Measurements from ENCODE around the gene PCDH7.

PCDH7 gene

GRCh38 chr4:30726090-30726675 is 6.0 kb downstream of the PCDH7 start:
- no peak for DNase-seq

GRCh38 chr4:30727409-30727808 is 7.2 kb downstream of the PCDH7 start:
- DNase-seq: no peak

GRCh38 chr4:30728311-30728710 is 8.1 kb downstream of the PCDH7 start:
- DNase-seq: no peak

GRCh38 chr4:30743897-30744296 is 23.7 kb downstream of the PCDH7 start:
- no peak for DNase-seq

- DNase-seq: no peak
Measured at GRCh38 chr4:30744386-30744785, 24.2 kb downstream of the PCDH7 start.

GRCh38 chr4:30744957-30745640 is 24.9 kb downstream of the PCDH7 start:
- no peak for DNase-seq

- no peak for DNase-seq
Measured at GRCh38 chr4:30746735-30747134, 26.6 kb downstream of the PCDH7 start.

GRCh38 chr4:30753316-30753715 is 33.1 kb downstream of the PCDH7 start:
- DNase-seq: no peak

GRCh38 chr4:30754021-30754420 is 33.9 kb downstream of the PCDH7 start:
- DNase-seq: no peak

- DNase-seq: no peak
Measured at GRCh38 chr4:30755346-30755745, 35.2 kb downstream of the PCDH7 start.

GRCh38 chr4:30756553-30756952 is 36.4 kb downstream of the PCDH7 start:
- no peak for DNase-seq

GRCh38 chr4:30757357-30757756 is 37.2 kb downstream of the PCDH7 start:
- no peak for DNase-seq

GRCh38 chr4:30760551-30760950 is 40.4 kb downstream of the PCDH7 start:
- no peak for DNase-seq

- DNase-seq: no peak
Measured at GRCh38 chr4:30763321-30763727, 43.2 kb downstream of the PCDH7 start.

GRCh38 chr4:30765022-30765421 is 44.9 kb downstream of the PCDH7 start:
- no peak for DNase-seq

- DNase-seq: no peak
Measured at GRCh38 chr4:30767147-30767845, 47.1 kb downstream of the PCDH7 start.

- DNase-seq: no peak
Measured at GRCh38 chr4:30768277-30768676, 48.1 kb downstream of the PCDH7 start.

GRCh38 chr4:30769093-30769492 is 48.9 kb downstream of the PCDH7 start:
- DNase-seq: no peak

- no peak for DNase-seq
Measured at GRCh38 chr4:30770049-30770549, 49.9 kb downstream of the PCDH7 start.

- DNase-seq: no peak
Measured at GRCh38 chr4:30770812-30771211, 50.6 kb downstream of the PCDH7 start.

- DNase-seq: no peak
Measured at GRCh38 chr4:30776451-30776850, 56.3 kb downstream of the PCDH7 start.

- no peak for DNase-seq
Measured at GRCh38 chr4:30776921-30777415, 56.8 kb downstream of the PCDH7 start.
